HepG2 (cell line): Measurements from ENCODE around the gene BCAT1. TPM values are rescaled to one million over a fixed set of nuclear protein-coding genes. Genes with fewer than 3 reads are reported as not detected.

Experiments used
- BORCS8-MEF2B ChIP-seq: sonication (generic); formaldehyde crosslinking; IDR thresholded peaks from 2 replicates; pipeline ENCODE4 v1.8.0; 2022; ENCODE audit warnings: mild to moderate bottlenecking, missing genetic modification reagents
- CBX5 ChIP-seq: sonication (generic); formaldehyde crosslinking; IDR thresholded peaks from 2 replicates; pipeline ENCODE4 v1.4.0; 2020; ENCODE audit warnings: missing genetic modification reagents, borderline replicate concordance
- CREB1 ChIP-seq, 2 experiments: fragments of 450-650 bp in 1 of 2; IDR thresholded peaks; 2 replicates each; pipeline ENCODE4 v1.6.1; 2016 to 2017; ENCODE audit warnings: control low read depth in 1 of 2, mild to moderate bottlenecking in 1 of 2, missing compliant biosample characterization in 1 of 2, missing genetic modification characterization in 1 of 2
- MAFK ChIP-seq, 2 experiments: IDR thresholded peaks in 1 of 2; conservative IDR thresholded peaks in 1 of 2; 2 replicates each; pipeline ENCODE4 v1.6.1; 2011; ENCODE audit warnings: improper control_type of control experiment in 2 of 2, low read length in 2 of 2
- POLR2G ChIP-seq: fragments of 200-400 bp; formaldehyde crosslinking; IDR thresholded peaks from 2 replicates; pipeline ENCODE4 v1.6.1; 2018; ENCODE audit warnings: mild to moderate bottlenecking, low read depth, low read length, moderate library complexity
- PRDM4 ChIP-seq: sonication (generic); formaldehyde crosslinking; IDR thresholded peaks from 2 replicates; pipeline ENCODE4 v1.9.0; 2021; ENCODE audit warnings: missing genetic modification reagents, borderline replicate concordance
- RNF2 ChIP-seq: fragments of 450-650 bp; conservative IDR thresholded peaks from 2 replicates; pipeline ENCODE4 v1.6.1; 2016; ENCODE audit warnings: low read depth
- SCMH1 ChIP-seq: sonication (generic); formaldehyde crosslinking; IDR thresholded peaks from 2 replicates; pipeline ENCODE4 v1.9.0; 2021; ENCODE audit warnings: missing genetic modification reagents, mild to moderate bottlenecking, borderline replicate concordance
- TARDBP ChIP-seq: sonication (generic); formaldehyde crosslinking; IDR thresholded peaks from 2 replicates; pipeline ENCODE4 v1.8.0; 2022; ENCODE audit warnings: mild to moderate bottlenecking, missing genetic modification reagents
- ZBTB21 ChIP-seq: sonication (generic); formaldehyde crosslinking; IDR thresholded peaks from 2 replicates; pipeline ENCODE4 v1.4.0; 2020; ENCODE audit warnings: missing genetic modification reagents
- ZNF276 ChIP-seq: sonication (generic); formaldehyde crosslinking; IDR thresholded peaks from 2 replicates; pipeline ENCODE4 v1.4.0; 2020; ENCODE audit warnings: mild to moderate bottlenecking, low read depth, missing genetic modification reagents
- ZNF329 ChIP-seq: sonication (generic); formaldehyde crosslinking; IDR thresholded peaks from 2 replicates; pipeline ENCODE4 v1.9.0; 2021; ENCODE audit warnings: low read depth, mild to moderate bottlenecking, missing genetic modification reagents
- ZNF407 ChIP-seq: sonication (generic); formaldehyde crosslinking; IDR thresholded peaks from one replicate; pipeline ENCODE4 v1.5.1; 2020; ENCODE audit warnings: mild to moderate bottlenecking, missing genetic modification reagents; ENCODE audit errors: not compliant biosample characterization
- ZNF720 ChIP-seq: sonication (generic); formaldehyde crosslinking; IDR thresholded peaks from 2 replicates; pipeline ENCODE4 v1.4.0; 2020; ENCODE audit warnings: missing genetic modification reagents
- polyA plus RNA-seq, 8 experiments: library from polyadenylated mRNA; depleted of rRNA in 3 of 8; stranded (reverse) in 7 of 8; unstranded in 1 of 8; fragments of >200 nt; fragmentation: Illumina TruSeq in 4 of 8; extraction: Trizol in 4 of 8; gene quantifications; 2 replicates each; pipeline versions ENCODE4 v1.2.1 to v1.2.3, GENCODE V29; 2011 to 2016; ENCODE audit warnings: low read depth in 4 of 8, missing spikeins in 1 of 8, mixed read lengths in 1 of 8; ENCODE audit not compliant: insufficient read depth in 1 of 8
- total RNA-seq, 5 experiments: library from RNA; depleted of rRNA; stranded (reverse); fragments of >200 nt; fragmentation: Illumina TruSeq; extraction: Trizol; gene quantifications; 2 replicates each; pipeline ENCODE4 v1.2.3, GENCODE V29; 2016; ENCODE audit warnings: low read depth in 1 of 5
- TF ChIP-seq, protein P1 (sequence below): sonication (generic); formaldehyde crosslinking; IDR thresholded peaks from 2 replicates; pipeline ENCODE4 v1.5.0; 2020; ENCODE audit warnings: missing genetic modification reagents, mild to moderate bottlenecking, borderline replicate concordance

BCAT1 gene
- total and polyA plus RNA-seq, 2 of the 13 experiments (the other 11 are each of a cell fraction or from before 2014, with no cell fraction given) = 8.0 to 75.5 TPM

- TF ChIP-seq ZNF407 = no peak
- no peak for TF ChIP-seq BORCS8-MEF2B (CRISPR knock-in tag)
- TF ChIP-seq SCMH1 (CRISPR knock-in tag) = no peak
- no peak for TF ChIP-seq POLR2G
- no peak for TF ChIP-seq MAFK (conservative IDR thresholded peaks at IDR 0.05 in 1 of 2, IDR thresholded peaks at IDR 0.05 in 1 of 2; ENCODE audit: low read length in 2 of 2)
- no peak for TF ChIP-seq TARDBP (CRISPR knock-in tag)
- TF ChIP-seq ZNF720 = no peak
- no peak for TF ChIP-seq PRDM4 (CRISPR knock-in tag)
- TF ChIP-seq, protein P1, sequence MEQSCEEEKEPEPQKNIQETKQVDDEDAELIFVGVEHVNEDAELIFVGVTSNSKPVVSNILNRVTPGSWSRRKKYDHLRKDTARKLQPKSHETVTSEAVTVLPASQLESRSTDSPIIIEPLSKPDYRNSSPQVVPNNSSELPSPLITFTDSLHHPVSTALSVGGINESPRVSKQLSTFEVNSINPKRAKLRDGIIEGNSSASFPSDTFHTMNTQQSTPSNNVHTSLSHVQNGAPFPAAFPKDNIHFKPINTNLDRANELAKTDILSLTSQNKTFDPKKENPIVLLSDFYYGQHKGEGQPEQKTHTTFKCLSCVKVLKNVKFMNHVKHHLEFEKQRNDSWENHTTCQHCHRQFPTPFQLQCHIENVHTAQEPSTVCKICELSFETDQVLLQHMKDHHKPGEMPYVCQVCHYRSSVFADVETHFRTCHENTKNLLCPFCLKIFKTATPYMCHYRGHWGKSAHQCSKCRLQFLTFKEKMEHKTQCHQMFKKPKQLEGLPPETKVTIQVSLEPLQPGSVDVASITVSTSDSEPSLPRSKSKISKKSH (CRISPR knock-in tag) = no peak
- no peak for TF ChIP-seq ZBTB21
- TF ChIP-seq CREB1 (IDR thresholded peaks at IDR 0.05) = no peak
- TF ChIP-seq CREB1 (CRISPR knock-in tag; IDR thresholded peaks at IDR 0.05) = no peak
- TF ChIP-seq RNF2 = no peak
- TF ChIP-seq ZNF276 (CRISPR knock-in tag) = no peak
- no peak for TF ChIP-seq ZNF329
- no peak for TF ChIP-seq CBX5 (CRISPR knock-in tag)
These were observed 37.6 kb downstream of the BCAT1 start (continued) for GRCh38 chr12:24911271-24911791.
